Activated naive CD4-positive, alpha-beta T cell treated with anti-CD3 and anti-CD28 coated beads, Interleukin-2, amount 50 U/mL, for 72 hours (primary cell): ENCODE measurements around the gene PRSS57. TPM values are rescaled to one million over a fixed set of nuclear protein-coding genes. Genes with fewer than 3 reads are reported as not detected.
A peak's percentile ranks its signal among the peaks of the same experiment; 100 is the strongest.
"Not testable (repeated sequence)": the region's sequence is repeated elsewhere in the genome, so short reads cannot be mapped to it uniquely, and the experiment has no call there.

ENCODE experiments used
- ATAC-seq, 2 donors: fragments of 150-1000 bp; cut with Tn5 transposase; 2 replicates each; pipeline ENCODE4 v1.10.0; 2021; ENCODE audit warnings: mild to moderate bottlenecking in 2 of 2, moderate library complexity in 2 of 2
- DNase-seq, 2 donors: peaks; one replicate each; pipeline ENCODE4 v3.0.0; 2021 to 2022; ENCODE audit warnings: low spot score in 2 of 2
- H3K27ac Mint-ChIP-seq, 2 donors: one replicate each; pipeline ENCODE4 v1.8.0; 2022; ENCODE audit warnings: mild to moderate bottlenecking in 2 of 2, mixed read lengths in 2 of 2
- H3K36me3 Mint-ChIP-seq, 2 donors: one replicate each; pipeline ENCODE4 v1.8.0; 2022; ENCODE audit warnings: mixed read lengths in 2 of 2
- H3K9me3 Mint-ChIP-seq, 2 donors: one replicate each; pipeline ENCODE4 v1.8.0; 2022; ENCODE audit warnings: mixed read lengths in 2 of 2
- total RNA-seq, 2 donors: library from RNA; stranded (reverse); gene quantifications; one replicate each; pipeline ENCODE4 v1.2.3, GENCODE V29; 2022

Gene PRSS57
- total RNA-seq, 2 donors from 2014 or later = not detected

- H3K36me3 Mint-ChIP-seq = peaks cover 0 to 5% of the 10 kb centered on the region in 2 donors
- H3K9me3 Mint-ChIP-seq = no peaks in the 10 kb centered on the region
- ATAC-seq (peak in 1 of 2 donors; percentile 17), DNase-seq (no peak)
- H3K27ac Mint-ChIP-seq = no peak within 1 kb of the TSS
Measured at GRCh38 chr19:708154-709143, 13.2 kb upstream of the PRSS57 start, which contains the start of gene PALM. PALM (plus strand) TSS chr19:708935; CDS start chr19:709147, 212 bp downstream.

DNA sequence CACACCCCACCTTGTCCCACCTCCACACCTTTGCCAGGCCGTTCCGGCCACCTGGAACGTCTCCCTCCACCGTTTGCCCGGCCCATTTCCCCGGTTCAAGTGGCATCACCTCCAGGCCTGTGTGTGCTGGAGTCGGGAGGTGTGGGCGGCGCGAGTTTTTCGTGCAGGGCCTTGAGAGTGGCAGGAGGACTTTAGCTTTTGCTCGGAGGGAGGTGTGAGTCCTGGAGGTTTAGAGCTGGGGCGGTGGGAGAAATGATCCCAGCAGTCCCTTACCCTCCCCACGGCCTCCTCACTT, 9.1 kb upstream of the PRSS57 start:
- Mint-ChIP-seq H3K27ac (no peak overlapping the region), H3K9me3 (no peaks in the 10 kb centered on the region), H3K36me3 (peaks cover 0 to 5% of the 10 kb centered on the region in 2 donors)
- no peak for DNase-seq
- peak in 1 of 2 donors; percentile 3 for ATAC-seq

DNA sequence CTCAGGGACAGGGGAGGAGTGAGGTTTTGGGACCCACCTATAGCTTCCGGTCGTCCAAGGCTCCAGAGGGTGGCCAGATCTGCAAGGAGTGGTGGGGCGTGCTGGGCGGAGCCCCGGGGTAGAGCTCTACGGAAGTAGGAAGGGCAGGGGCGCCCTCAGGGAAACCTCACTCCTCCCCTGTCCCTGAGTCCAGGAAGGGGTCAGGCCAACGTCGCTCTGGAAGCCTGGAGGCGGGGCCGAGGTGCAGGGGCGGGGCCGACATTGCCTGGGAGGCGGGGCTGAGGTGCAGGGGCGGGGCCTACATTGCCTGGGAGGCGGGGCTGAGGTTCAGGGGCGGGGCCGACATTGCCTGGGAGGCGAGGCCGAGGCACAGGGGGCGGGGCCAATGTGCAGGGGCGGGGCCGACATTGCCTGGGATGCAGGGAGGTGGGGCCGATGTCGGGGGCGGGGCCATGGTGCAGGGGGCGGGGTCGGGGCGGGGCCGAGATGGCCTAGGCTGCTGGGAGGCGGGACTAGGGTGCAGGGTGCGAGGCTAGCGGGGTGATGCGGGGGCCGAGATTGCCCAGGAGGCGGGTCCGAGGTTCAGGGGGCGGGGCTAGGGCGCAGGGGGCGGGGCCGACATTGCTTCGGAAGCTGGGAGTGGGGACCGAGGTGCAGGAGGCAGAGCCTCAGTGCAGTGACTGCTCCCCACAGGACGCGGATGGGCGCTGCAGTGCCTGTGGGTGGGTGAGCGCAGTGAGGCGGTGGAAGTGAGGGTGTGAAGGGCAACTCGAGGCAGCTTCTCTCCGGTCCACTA, 8.6 kb upstream of the PRSS57 start:
- Mint-ChIP-seq H3K27ac (no peak overlapping the region), H3K9me3 (no peaks in the 10 kb centered on the region), H3K36me3 (peaks cover 0 to 5% of the 10 kb centered on the region in 2 donors)
- DNase-seq (peak; percentile 61 to 71), ATAC-seq (peak; percentile 76 to 79)

GRCh38 chr19:703329-703650, 8.0 kb upstream of the PRSS57 start:
- no peak overlapping the region for H3K27ac Mint-ChIP-seq
- ATAC-seq (no peak), DNase-seq (no peak)
- H3K9me3 Mint-ChIP-seq = no peaks in the 10 kb centered on the region
- peaks cover 0 to 5% of the 10 kb centered on the region in 2 donors for H3K36me3 Mint-ChIP-seq

- DNase-seq, H3K36me3 Mint-ChIP-seq, ATAC-seq, H3K9me3 Mint-ChIP-seq: not testable (repeated sequence)
- peak overlapping the region in 1 of 2 donors; percentile 25 for H3K27ac Mint-ChIP-seq
Measured at GRCh38 chr19:702847-703246, 7.6 kb upstream of the PRSS57 start.

GRCh38 chr19:699885-700284, 4.6 kb upstream of the PRSS57 start:
- not testable (repeated sequence) for DNase-seq, H3K36me3 Mint-ChIP-seq, ATAC-seq, H3K9me3 Mint-ChIP-seq, H3K27ac Mint-ChIP-seq

DNA sequence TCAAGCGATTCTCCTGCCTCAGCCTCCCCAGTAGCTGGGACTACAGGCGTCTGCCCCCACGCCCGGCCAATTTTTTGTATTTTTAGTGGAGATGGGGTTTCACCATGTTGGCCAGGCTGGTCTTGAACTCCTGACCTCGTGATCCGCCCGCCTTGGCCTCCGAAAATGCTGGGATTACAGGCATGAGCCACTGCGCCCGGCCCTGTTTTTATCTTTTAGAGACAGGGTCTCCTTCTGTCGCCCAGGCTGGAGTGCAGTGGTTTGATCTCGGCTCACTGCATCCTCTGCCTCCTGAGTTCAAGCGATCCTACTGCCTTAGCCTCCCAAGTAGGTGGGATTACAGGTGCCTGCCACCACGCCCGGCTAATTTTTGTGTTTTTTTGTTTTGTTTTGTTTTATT, 3.3 kb upstream of the PRSS57 start:
- H3K9me3 Mint-ChIP-seq, H3K27ac Mint-ChIP-seq, ATAC-seq, DNase-seq, H3K36me3 Mint-ChIP-seq: not testable (repeated sequence)

DNA sequence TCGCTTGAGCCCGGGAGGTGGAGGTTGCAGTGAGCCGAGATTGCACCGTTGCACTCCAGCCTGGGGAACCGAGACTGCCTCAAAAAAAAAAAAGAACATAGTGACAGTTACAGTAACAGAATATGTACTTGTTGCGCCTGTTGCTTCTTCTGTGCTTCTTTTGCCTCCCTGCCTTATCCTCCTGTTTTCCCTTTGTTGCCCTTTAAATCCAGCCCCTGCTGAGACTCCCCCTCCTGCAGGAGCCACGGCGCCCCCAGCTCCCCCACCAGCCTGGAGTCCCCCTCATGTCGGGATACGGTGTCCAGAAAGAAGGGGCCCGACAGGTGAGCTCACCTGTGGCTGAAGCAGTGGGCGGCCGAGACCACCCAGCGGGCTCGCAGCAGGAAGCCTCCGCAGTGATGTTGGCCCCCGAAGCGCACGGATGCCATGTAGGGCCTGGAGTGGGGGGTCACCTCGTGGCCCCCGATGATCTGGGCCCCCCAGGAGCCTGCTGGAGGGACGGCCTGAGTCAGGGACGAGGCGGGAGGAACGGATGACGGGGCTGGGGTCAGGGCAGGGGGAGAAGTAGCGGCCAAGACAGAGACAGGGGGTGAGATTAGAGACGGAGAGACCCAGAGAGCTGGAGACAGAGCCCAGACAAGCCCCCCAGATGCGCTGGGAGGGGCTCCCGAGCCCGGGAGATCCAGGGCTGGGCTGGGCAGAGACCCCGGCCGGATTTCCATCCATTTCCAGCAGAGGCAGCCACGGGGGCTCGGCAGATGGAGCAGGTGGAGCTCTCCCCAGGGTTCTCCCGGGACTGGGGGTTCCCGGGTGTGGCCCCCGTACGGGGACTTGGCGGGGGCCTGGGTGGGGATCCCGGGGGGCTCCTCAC, 536 bp downstream of the PRSS57 start:
- Mint-ChIP-seq H3K9me3 (no peaks in the 10 kb centered on the region), H3K27ac (no peak overlapping the region), H3K36me3 (no peaks in the 10 kb centered on the region)
- ATAC-seq = no peak
- DNase-seq = no peak

- DNase-seq = no peak
- no peak for ATAC-seq
- H3K36me3 Mint-ChIP-seq = no peaks in the 10 kb centered on the region
- no peaks in the 10 kb centered on the region for H3K9me3 Mint-ChIP-seq
- no peak overlapping the region for H3K27ac Mint-ChIP-seq
Measured at GRCh38 chr19:690203-690602, 5.0 kb downstream of the PRSS57 start.

GRCh38 chr19:688992-689391, 6.3 kb downstream of the PRSS57 start:
- Mint-ChIP-seq H3K36me3 (no peaks in the 10 kb centered on the region), H3K9me3 (no peaks in the 10 kb centered on the region), H3K27ac (no peak overlapping the region)
- ATAC-seq = no peak
- no peak for DNase-seq

DNA sequence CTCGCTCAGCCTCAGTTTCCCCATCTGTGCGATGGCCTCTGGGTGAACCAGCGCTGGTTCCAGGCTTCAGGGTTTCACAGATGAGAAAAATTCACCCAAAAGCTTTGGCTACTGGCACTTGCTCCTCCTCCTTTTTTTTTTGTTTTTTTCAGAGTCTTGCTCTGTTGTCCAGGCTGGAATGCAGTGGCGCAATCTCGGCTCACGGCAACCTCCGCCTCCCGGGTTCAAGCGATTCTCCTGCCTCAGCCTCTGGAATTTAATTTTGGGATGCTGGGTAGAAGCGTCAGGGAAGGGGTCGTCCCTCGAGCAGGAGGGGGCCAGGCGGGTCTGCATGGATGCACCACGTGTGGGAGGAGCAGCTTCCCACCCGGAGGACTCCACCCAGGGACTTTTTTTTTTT, 7.0 kb downstream of the PRSS57 start:
- Mint-ChIP-seq H3K36me3 (no peaks in the 10 kb centered on the region), H3K27ac (no peak overlapping the region), H3K9me3 (no peaks in the 10 kb centered on the region)
- no peak for DNase-seq
- ATAC-seq = no peak

GRCh38 chr19:687569-688166, 7.6 kb downstream of the PRSS57 start:
- H3K36me3 Mint-ChIP-seq = no peaks in the 10 kb centered on the region
- no peak overlapping the region for H3K27ac Mint-ChIP-seq
- DNase-seq = no peak
- no peak for ATAC-seq
- H3K9me3 Mint-ChIP-seq = no peaks in the 10 kb centered on the region

DNA sequence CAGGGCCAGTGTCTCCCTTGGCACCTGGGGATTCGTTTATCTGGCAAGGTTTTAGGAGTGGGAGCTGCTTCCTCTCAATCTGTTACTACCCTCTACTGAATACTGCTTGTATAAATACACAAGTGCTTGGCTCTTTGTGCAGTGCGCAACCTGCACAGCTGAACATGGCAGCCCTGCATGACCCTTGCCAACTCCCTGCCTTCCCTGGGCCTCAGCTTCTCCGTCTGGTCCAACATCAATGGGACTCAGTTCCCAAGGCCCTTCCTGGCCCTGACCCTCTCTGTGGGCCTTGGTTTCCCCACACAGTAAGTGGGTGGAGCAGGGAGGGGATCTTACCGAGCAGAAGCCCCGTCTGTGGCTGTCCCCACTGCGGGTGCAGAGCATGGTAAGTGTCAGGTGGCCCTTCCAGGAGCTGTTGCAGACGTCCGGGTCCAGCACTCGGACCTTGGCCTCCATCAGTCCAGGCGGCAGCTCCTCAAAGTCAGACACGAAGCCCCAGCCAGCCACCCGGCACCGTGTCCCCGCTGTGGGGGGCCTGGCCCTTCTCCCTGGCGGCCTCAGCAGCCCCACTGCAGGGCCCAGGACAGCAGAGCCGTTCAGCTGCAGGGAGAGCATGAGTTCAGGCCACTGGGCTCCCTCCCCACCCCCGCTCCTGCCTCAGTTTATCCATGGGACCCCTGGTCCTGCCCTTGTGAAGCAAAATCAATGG, 8.5 kb downstream of the PRSS57 start:
- no peaks in the 10 kb centered on the region for H3K36me3 Mint-ChIP-seq
- DNase-seq = no peak
- ATAC-seq = no peak
- H3K27ac Mint-ChIP-seq = no peak overlapping the region
- H3K9me3 Mint-ChIP-seq = no peaks in the 10 kb centered on the region

- Mint-ChIP-seq H3K36me3 (no peaks in the 10 kb centered on the region), H3K27ac (no peak overlapping the region), H3K9me3 (no peaks in the 10 kb centered on the region)
- DNase-seq (no peak), ATAC-seq (no peak)
Measured at GRCh38 chr19:685454-685931, 9.8 kb downstream of the PRSS57 start.

DNA sequence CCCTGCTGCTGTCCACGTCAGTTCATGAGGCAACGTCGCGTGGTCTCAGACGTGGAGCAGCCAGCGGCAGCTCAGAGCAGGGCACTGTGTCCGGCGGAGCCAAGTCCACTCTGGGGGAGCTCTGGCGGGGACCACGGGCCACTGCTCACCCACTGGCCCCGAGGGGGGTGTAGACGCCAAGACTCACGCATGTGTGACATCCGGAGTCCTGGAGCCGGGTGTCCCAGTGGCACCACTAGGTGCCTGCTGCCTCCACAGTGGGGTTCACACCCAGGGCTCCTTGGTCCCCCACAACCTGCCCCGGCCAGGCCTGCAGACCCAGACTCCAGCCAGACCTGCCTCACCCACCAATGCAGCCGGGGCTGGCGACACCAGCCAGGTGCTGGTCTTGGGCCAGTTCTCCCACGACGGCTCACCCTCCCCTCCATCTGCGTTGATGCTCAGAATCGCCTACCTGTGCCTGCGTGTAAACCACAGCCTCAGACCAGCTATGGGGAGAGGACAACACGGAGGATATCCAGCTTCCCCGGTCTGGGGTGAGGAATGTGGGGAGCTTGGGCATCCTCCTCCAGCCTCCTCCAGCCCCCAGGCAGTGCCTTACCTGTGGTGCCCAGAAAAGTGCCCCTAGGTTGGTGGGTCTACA, 12.5 kb downstream of the PRSS57 start:
- no peak for ATAC-seq
- DNase-seq = no peak
- no peak overlapping the region for H3K27ac Mint-ChIP-seq
- no peaks in the 10 kb centered on the region for H3K36me3 Mint-ChIP-seq
- H3K9me3 Mint-ChIP-seq = no peaks in the 10 kb centered on the region
